H1 (cell line): ENCODE data around the gene VAV2. TPM values are rescaled to one million over a fixed set of nuclear protein-coding genes. Genes with fewer than 3 reads are reported as not detected.

ENCODE experiments used
- ASH2L ChIP-seq: fragments of 200-600, 300-600 bp; sonication (generic); IDR thresholded peaks from one replicate; pipeline ENCODE4 v1.7.1; 2017; ENCODE audit warnings: low read length
- ATF2 ChIP-seq: IDR thresholded peaks from 2 replicates; pipeline ENCODE4 v1.6.1; 2012; ENCODE audit warnings: low read length, inconsistent platforms
- CHD7 ChIP-seq: fragments of 300-600 bp; sonication (generic); IDR thresholded peaks from 2 replicates; pipeline ENCODE4 v1.7.1; 2012; ENCODE audit warnings: low read length, moderate library complexity, mild to moderate bottlenecking, inconsistent platforms; ENCODE audit not compliant: insufficient replicate concordance
- EP300 ChIP-seq, 2 experiments: IDR thresholded peaks; 1 replicate in 1 of 2; 2 replicates in 1 of 2; pipeline ENCODE4 v1.6.1; 2011 to 2012; ENCODE audit warnings: low read depth in 2 of 2, low read length in 2 of 2, mild to moderate bottlenecking in 2 of 2, borderline replicate concordance in 1 of 2, inconsistent platforms in 1 of 2, moderate library complexity in 1 of 2
- HDAC6 ChIP-seq: IDR thresholded peaks from one replicate; pipeline ENCODE4 v1.7.1; 2012; ENCODE audit warnings: low read depth, mild to moderate bottlenecking, inconsistent platforms, low read length, moderate library complexity
- KDM5A ChIP-seq: fragments of 200-600 bp; IDR thresholded peaks from 2 replicates; pipeline ENCODE4 v1.7.1; 2012; ENCODE audit warnings: mild to moderate bottlenecking, low read length, inconsistent platforms, mixed read lengths
- MAFK ChIP-seq: IDR thresholded peaks from 2 replicates; pipeline ENCODE4 v1.6.1; 2012; ENCODE audit warnings: low read depth, mild to moderate bottlenecking, improper control_type of control experiment, low read length
- polyA plus RNA-seq, 7 experiments: library from polyadenylated mRNA; depleted of rRNA in 3 of 7; stranded (reverse) in 5 of 7; unstranded in 2 of 7; fragments of >200 nt in 5 of 7; fragments of 200-250 nt in 2 of 7; gene quantifications; 1 replicate in 5 of 7; 2 replicates in 1 of 7; 4 replicates in 1 of 7; pipeline versions ENCODE4 v1.2.1 to v1.2.3, GENCODE V29; 2011 to 2013; ENCODE audit warnings: missing spikeins in 2 of 7, mixed read lengths in 2 of 7
- total RNA-seq: library from RNA; stranded (reverse); fragmentation: NEBNext Ultra II Directional; extraction: Animal tissue kit (Norgen Biotek cat#: 25700); gene quantifications from 2 replicates; pipeline ENCODE4 v1.2.1, GENCODE V29; 2021

VAV2 gene
- total and polyA plus RNA-seq, 2 of the 8 experiments (the other 6 are each of a cell fraction or from before 2014, with no cell fraction given) = 13.6 to 37.6 TPM

- no peak for TF ChIP-seq CHD7
- TF ChIP-seq HDAC6 = no peak
- TF ChIP-seq EP300 (IDR thresholded peaks at IDR 0.05; ENCODE audit: borderline replicate concordance in 1 of 2, low read depth in 2 of 2, low read length in 2 of 2) = no peak
- TF ChIP-seq ASH2L = no peak
- TF ChIP-seq MAFK = no peak
- TF ChIP-seq ATF2 = no peak
- no peak for TF ChIP-seq KDM5A
Observed at GRCh38 chr9:133981958-133982681, 10.0 kb downstream of the VAV2 start (continued).
